ENCODE results near the gene NPTXR. TPM values are rescaled to one million over a fixed set of nuclear protein-coding genes. Genes with fewer than 3 reads are reported as not detected.

Gene NPTXR
- polyA plus RNA-seq, 1 of the 3 experiments (the other 2 are of a cell fraction): 1.2 TPM

DNA sequence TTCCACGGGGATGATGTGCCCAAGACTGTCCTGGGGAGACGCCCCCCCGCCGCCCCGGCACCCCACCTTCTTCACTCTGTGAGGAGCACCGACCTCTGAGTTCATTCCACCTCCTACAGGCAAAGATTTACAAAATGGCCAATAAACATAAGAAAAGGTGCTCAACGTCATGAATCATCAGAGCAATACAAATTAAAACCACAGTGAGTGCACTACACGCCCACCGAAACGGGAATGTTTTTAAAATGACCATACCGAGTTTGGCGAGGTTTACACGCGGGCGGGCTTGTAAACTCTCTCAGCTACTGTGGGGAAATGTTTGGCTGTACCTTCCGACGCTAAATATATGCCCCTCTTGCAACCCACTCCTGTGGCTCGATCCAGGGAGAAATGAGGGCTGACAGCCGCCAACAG, 7.9 kb downstream of the NPTXR start:
- Histone ChIP-seq H3K9me3 (no peaks in the 10 kb centered on the region), H3K36me3 (replicated peaks in 1 of 2; ENCODE audit: control insufficient read depth in 1 of 2, insufficient read depth in 2 of 2, low read length in 1 of 2) (no peaks in the 10 kb centered on the region), H4K20me1 (ENCODE audit: insufficient read depth) (no peaks in the 10 kb centered on the region), H3K9ac (no peak overlapping the region), H3K9me2 (no peaks in the 10 kb centered on the region), H3K4me3 (ENCODE audit: low read depth in 2 of 2, low read length in 1 of 2) (no peak overlapping the region), H3K4me2 (no peak overlapping the region), H3K4me1 (ENCODE audit: control insufficient read depth in 1 of 2, insufficient read depth in 2 of 2, low read depth in 1 of 2, low read length in 1 of 2) (no peaks in the 10 kb centered on the region), H2AFZ (ENCODE audit: low read depth) (no peak overlapping the region), H3K27me3 (ENCODE audit: insufficient read depth) (no peaks in the 10 kb centered on the region), H3K27ac (ENCODE audit: low read depth in 2 of 2, low read length in 1 of 2) (no peak overlapping the region), H3F3A (replicated peaks; ENCODE audit: insufficient read depth) (no peaks in the 10 kb centered on the region), H3K79me2 (ENCODE audit: insufficient read depth) (no peaks in the 10 kb centered on the region)
- TF ChIP-seq NFIC (IDR thresholded peaks at IDR 0.05; ENCODE audit: borderline replicate concordance) (no peak), TCF12 (IDR thresholded peaks at IDR 0.05) (no peak), JUND (IDR thresholded peaks at IDR 0.05) (no peak), SMC3 (IDR thresholded peaks at IDR 0.05; ENCODE audit: low read depth, low read length) (no peak), RFX5 (IDR thresholded peaks at IDR 0.05; ENCODE audit: low read length) (no peak), POLR2AphosphoS5 (IDR thresholded peaks at IDR 0.05; ENCODE audit: low read depth, low read length) (no peak), NRF1 (IDR thresholded peaks at IDR 0.05; ENCODE audit: low read depth, low read length) (no peak), RAD21 (IDR thresholded peaks at IDR 0.05; ENCODE audit: low read length) (no peak), FOSL2 (IDR thresholded peaks at IDR 0.05; ENCODE audit: borderline replicate concordance, low read depth) (no peak), GABPA (IDR thresholded peaks at IDR 0.05; ENCODE audit: low read depth) (no peak), IRF3 (IDR thresholded peaks at IDR 0.05; ENCODE audit: low read depth, low read length) (no peak), MAX (IDR thresholded peaks at IDR 0.05; ENCODE audit: low read depth) (no peak), TAF1 (IDR thresholded peaks at IDR 0.05; ENCODE audit: borderline replicate concordance, low read depth, low read length) (no peak), EZH2phosphoT487 (IDR thresholded peaks at IDR 0.05; ENCODE audit: borderline replicate concordance, low read depth) (no peak), EP300 (IDR thresholded peaks at IDR 0.05; ENCODE audit: borderline replicate concordance in 1 of 2, low read depth in 1 of 2, low read length in 1 of 2) (no peak)
- TF ChIP-seq, protein P1, sequence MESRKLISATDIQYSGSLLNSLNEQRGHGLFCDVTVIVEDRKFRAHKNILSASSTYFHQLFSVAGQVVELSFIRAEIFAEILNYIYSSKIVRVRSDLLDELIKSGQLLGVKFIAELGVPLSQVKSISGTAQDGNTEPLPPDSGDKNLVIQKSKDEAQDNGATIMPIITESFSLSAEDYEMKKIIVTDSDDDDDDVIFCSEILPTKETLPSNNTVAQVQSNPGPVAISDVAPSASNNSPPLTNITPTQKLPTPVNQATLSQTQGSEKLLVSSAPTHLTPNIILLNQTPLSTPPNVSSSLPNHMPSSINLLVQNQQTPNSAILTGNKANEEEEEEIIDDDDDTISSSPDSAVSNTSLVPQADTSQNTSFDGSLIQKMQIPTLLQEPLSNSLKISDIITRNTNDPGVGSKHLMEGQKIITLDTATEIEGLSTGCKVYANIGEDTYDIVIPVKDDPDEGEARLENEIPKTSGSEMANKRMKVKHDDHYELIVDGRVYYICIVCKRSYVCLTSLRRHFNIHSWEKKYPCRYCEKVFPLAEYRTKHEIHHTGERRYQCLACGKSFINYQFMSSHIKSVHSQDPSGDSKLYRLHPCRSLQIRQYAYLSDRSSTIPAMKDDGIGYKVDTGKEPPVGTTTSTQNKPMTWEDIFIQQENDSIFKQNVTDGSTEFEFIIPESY (IDR thresholded peaks at IDR 0.05; ENCODE audit: borderline replicate concordance, low read depth): no peak
- TF ChIP-seq, protein P2, sequence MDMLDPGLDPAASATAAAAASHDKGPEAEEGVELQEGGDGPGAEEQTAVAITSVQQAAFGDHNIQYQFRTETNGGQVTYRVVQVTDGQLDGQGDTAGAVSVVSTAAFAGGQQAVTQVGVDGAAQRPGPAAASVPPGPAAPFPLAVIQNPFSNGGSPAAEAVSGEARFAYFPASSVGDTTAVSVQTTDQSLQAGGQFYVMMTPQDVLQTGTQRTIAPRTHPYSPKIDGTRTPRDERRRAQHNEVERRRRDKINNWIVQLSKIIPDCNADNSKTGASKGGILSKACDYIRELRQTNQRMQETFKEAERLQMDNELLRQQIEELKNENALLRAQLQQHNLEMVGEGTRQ (IDR thresholded peaks at IDR 0.05; ENCODE audit: borderline replicate concordance, low read depth, low read length): no peak
- TF ChIP-seq, protein P3, sequence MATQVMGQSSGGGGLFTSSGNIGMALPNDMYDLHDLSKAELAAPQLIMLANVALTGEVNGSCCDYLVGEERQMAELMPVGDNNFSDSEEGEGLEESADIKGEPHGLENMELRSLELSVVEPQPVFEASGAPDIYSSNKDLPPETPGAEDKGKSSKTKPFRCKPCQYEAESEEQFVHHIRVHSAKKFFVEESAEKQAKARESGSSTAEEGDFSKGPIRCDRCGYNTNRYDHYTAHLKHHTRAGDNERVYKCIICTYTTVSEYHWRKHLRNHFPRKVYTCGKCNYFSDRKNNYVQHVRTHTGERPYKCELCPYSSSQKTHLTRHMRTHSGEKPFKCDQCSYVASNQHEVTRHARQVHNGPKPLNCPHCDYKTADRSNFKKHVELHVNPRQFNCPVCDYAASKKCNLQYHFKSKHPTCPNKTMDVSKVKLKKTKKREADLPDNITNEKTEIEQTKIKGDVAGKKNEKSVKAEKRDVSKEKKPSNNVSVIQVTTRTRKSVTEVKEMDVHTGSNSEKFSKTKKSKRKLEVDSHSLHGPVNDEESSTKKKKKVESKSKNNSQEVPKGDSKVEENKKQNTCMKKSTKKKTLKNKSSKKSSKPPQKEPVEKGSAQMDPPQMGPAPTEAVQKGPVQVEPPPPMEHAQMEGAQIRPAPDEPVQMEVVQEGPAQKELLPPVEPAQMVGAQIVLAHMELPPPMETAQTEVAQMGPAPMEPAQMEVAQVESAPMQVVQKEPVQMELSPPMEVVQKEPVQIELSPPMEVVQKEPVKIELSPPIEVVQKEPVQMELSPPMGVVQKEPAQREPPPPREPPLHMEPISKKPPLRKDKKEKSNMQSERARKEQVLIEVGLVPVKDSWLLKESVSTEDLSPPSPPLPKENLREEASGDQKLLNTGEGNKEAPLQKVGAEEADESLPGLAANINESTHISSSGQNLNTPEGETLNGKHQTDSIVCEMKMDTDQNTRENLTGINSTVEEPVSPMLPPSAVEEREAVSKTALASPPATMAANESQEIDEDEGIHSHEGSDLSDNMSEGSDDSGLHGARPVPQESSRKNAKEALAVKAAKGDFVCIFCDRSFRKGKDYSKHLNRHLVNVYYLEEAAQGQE (IDR thresholded peaks at IDR 0.05; ENCODE audit: low read depth, low read length): no peak
- TF ChIP-seq, protein P4, sequence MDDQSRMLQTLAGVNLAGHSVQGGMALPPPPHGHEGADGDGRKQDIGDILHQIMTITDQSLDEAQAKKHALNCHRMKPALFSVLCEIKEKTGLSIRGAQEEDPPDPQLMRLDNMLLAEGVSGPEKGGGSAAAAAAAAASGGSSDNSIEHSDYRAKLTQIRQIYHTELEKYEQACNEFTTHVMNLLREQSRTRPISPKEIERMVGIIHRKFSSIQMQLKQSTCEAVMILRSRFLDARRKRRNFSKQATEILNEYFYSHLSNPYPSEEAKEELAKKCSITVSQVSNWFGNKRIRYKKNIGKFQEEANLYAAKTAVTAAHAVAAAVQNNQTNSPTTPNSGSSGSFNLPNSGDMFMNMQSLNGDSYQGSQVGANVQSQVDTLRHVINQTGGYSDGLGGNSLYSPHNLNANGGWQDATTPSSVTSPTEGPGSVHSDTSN (IDR thresholded peaks at IDR 0.05): no peak
- ChIA-PET CTCF (interaction anchor here (1.3 kb wide), 1 partner anchor 286 kb away, joined by 3 read pairs; no protein-coding TSS in a partner anchor), POLR2A (no interaction called here)
- 70% methylated on average over 18 of the region's 19 CpGs for whole genome bisulfite sequencing (ENCODE audit: low lambda C conversion rate)
- no peak for DNase-seq

Measured in SK-N-SH (cell line).